ENCODE measurements around the gene FCF1. TPM values are rescaled to one million over a fixed set of nuclear protein-coding genes. Genes with fewer than 3 reads are reported as not detected.

The FCF1 gene
- total and polyA plus RNA-seq, 11 donors, result 4.3 to 46.2 (median 36.7) TPM

DNA sequence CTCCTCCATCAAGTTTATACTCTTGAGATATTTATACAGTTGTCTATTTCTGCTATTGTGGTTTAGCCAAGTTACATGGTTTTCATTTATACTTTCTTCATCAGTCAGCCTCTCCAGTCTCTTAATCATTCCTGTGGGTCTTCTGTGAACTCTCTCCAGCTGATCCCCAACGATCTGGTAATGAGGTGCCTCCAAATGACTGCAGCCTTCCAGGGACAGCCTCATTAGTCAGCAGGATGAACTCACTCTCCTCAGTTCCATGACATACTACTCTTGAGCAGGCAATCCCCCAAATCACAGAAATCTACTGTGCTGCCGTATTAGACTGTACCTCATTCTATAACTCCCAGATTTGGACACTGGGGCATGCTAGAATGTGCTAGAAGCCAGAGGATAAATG lies 15.4 kb upstream of the FCF1 start:
- Histone ChIP-seq H3K27me3 (no peaks in the 10 kb centered on the region), H3K4me3 (no peak overlapping the region), H3K4me1 (peaks cover 0 to 14% (median under 1%) of the 10 kb centered on the region in 12 donors), H3K36me3 (peaks cover 0 to 13% (median 5%) of the 10 kb centered on the region in 9 donors), H3K9me3 (peaks cover 0 to 4% (median 0%) of the 10 kb centered on the region in 12 donors), H3K27ac (no peak overlapping the region)
- 76 to 88% (median 83%) methylated on average over 2 of the region's 2 CpGs for WGBS, 4 donors
- intact Hi-C loops (cut with DNase I), result no loop called here
- no peak for ATAC-seq
- no peak for DNase-seq
- no peak for TF ChIP-seq POLR2A (IDR thresholded peaks at IDR 0.05)
- TF ChIP-seq, protein P1, sequence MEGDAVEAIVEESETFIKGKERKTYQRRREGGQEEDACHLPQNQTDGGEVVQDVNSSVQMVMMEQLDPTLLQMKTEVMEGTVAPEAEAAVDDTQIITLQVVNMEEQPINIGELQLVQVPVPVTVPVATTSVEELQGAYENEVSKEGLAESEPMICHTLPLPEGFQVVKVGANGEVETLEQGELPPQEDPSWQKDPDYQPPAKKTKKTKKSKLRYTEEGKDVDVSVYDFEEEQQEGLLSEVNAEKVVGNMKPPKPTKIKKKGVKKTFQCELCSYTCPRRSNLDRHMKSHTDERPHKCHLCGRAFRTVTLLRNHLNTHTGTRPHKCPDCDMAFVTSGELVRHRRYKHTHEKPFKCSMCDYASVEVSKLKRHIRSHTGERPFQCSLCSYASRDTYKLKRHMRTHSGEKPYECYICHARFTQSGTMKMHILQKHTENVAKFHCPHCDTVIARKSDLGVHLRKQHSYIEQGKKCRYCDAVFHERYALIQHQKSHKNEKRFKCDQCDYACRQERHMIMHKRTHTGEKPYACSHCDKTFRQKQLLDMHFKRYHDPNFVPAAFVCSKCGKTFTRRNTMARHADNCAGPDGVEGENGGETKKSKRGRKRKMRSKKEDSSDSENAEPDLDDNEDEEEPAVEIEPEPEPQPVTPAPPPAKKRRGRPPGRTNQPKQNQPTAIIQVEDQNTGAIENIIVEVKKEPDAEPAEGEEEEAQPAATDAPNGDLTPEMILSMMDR (IDR thresholded peaks at IDR 0.05), result no peak

DNA sequence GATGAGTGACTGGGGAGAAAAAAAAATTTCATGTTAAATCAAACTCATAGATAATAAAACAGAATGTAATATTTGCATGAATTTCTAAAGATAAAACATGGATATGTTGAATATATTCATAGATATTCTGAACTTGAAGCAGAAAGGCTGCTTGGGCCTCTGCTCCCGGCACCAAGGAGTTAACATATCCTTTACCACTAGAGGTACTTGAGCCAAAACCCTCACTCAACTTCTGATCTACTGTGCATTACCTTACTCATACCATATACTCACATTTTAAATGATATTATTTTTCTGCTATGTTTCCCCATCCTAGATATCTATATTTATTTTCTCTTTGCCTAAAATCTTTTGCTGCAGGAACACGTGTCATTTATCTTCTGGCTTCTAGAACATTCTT lies 15.0 kb upstream of the FCF1 start:
- TF ChIP-seq, protein P1 (IDR thresholded peaks at IDR 0.05), result no peak
- TF ChIP-seq POLR2A (IDR thresholded peaks at IDR 0.05), result no peak
- intact Hi-C loops (cut with DNase I), result no loop called here
- Histone ChIP-seq H3K27me3 (no peaks in the 10 kb centered on the region), H3K27ac (no peak overlapping the region), H3K9me3 (peaks cover 0 to 5% (median 0%) of the 10 kb centered on the region in 12 donors), H3K4me1 (peaks cover 0 to 10% (median 0%) of the 10 kb centered on the region in 12 donors), H3K36me3 (peaks cover 0 to 13% (median 5%) of the 10 kb centered on the region in 9 donors), H3K4me3 (no peak overlapping the region)
- DNase-seq, result no peak
- 83 to 92% (median 89%) methylated on average over 2 of the region's 2 CpGs for WGBS, 4 donors
- no peak for ATAC-seq

DNA sequence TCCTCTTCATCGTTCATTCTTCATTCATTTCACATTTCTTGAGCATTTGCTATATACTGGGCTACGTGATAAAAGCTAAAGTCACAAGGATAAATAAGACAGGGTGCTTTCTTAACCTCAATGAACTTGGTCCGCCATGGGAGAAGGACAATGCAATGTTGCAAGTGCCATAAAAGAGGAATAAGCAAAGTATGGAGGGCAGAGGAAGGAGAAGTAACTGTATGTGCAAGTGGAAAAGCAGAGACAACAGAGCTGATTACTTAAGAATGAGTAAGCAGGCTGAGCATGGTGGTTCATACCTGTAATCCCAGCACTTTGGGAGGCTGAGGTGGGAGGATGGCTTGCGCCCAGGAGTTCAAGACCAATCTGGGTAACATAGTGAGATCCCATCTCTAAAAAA lies 14.5 kb upstream of the FCF1 start:
- H3K9me3 ChIP-seq, result peaks cover 0 to 5% (median 0%) of the 10 kb centered on the region in 12 donors
- no peak overlapping the region for H3K27ac ChIP-seq
- TF ChIP-seq POLR2A (IDR thresholded peaks at IDR 0.05), result no peak
- TF ChIP-seq, protein P1 (IDR thresholded peaks at IDR 0.05), result no peak
- peaks cover 0 to 13% (median 5%) of the 10 kb centered on the region in 9 donors for H3K36me3 ChIP-seq
- H3K4me1 ChIP-seq, result peaks cover 0 to 8% (median 0%) of the 10 kb centered on the region in 12 donors
- ATAC-seq, result peak in 1 of 4 donors; percentile 66
- intact Hi-C loops (cut with DNase I), result no loop called here
- WGBS, 4 donors, result 93 to 98% (median 95%) methylated on average over 4 of the region's 4 CpGs
- no peak for DNase-seq
- H3K27me3 ChIP-seq, result no peaks in the 10 kb centered on the region
- no peak overlapping the region for H3K4me3 ChIP-seq

DNA sequence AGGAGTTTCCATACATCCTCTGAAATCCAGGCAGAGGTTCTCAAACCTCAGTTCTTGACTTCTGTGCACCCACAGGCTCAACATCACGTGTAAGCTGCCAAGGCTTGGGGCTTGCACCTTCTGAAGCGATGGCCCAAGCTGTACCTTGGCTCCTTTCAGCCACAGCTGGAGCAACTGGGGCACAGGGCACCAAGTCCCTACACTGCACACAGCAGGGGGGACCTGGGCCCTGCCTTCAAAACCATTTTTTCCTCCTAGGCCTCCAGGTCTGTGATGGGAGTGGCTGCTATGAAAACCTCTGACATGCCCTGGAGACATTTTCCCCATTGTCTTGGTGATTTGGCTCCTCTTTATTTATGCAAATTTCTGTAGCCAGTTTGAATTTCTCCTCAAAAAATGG lies 10.7 kb upstream of the FCF1 start:
- H3K9me3 ChIP-seq, result peaks cover 0 to 5% (median 0%) of the 10 kb centered on the region in 12 donors
- no peak for TF ChIP-seq POLR2A (IDR thresholded peaks at IDR 0.05)
- TF ChIP-seq, protein P1 (IDR thresholded peaks at IDR 0.05), result no peak
- H3K36me3 ChIP-seq, result peaks cover 0 to 10% (median 0%) of the 10 kb centered on the region in 9 donors
- DNase-seq, result no peak
- no peak overlapping the region for H3K4me3 ChIP-seq
- no peak overlapping the region for H3K27ac ChIP-seq
- ATAC-seq, result no peak
- H3K27me3 ChIP-seq, result no peaks in the 10 kb centered on the region
- WGBS, 4 donors, result 95 to 100% (median 97%) methylated on average over 2 of the region's 2 CpGs
- H3K4me1 ChIP-seq, result peaks cover 0 to 16% (median 0%) of the 10 kb centered on the region in 12 donors
- intact Hi-C loops (cut with DNase I), result no loop called here
